Measurements from ENCODE around the gene PDE6G. TPM values are rescaled to one million over a fixed set of nuclear protein-coding genes. Genes with fewer than 3 reads are reported as not detected.

PDE6G gene
- total RNA-seq, 2 donors from 2014 or later: not detected

- intact Hi-C loops (cut with DNase I): no loop called here
- no peak for ATAC-seq
- H3K36me3 ChIP-seq (replicated peaks in 1 of 2; ENCODE audit: insufficient read depth in 1 of 2, low read depth in 2 of 2): peaks cover 0 to 20% of the 10 kb centered on the region in 2 donors
Measured at GRCh38 chr17:81672954-81673353, 16.6 kb upstream of the PDE6G start.

GRCh38 chr17:81672504-81672903, 16.2 kb upstream of the PDE6G start:
- no peaks in the 10 kb centered on the region for H3K9me3 ChIP-seq
- no peak for ATAC-seq
- no peak overlapping the region for H3K4me3 ChIP-seq
- H3K27me3 ChIP-seq: no peaks in the 10 kb centered on the region
- H3K27ac ChIP-seq: no peak overlapping the region
- no peak for DNase-seq
- TF ChIP-seq POLR2A (IDR thresholded peaks at IDR 0.05): no peak
- TF ChIP-seq CTCF (IDR thresholded peaks at IDR 0.05): no peak
- peaks cover 5% of the 10 kb centered on the region for H3K4me1 ChIP-seq
- intact Hi-C loops (cut with DNase I): no loop called here
- 91% methylated on average over 15 to 18 of the region's 18 CpGs for WGBS, 2 donors
- peaks cover 0 to 20% of the 10 kb centered on the region in 2 donors for H3K36me3 ChIP-seq (replicated peaks in 1 of 2; ENCODE audit: insufficient read depth in 1 of 2, low read depth in 2 of 2)

More at GRCh38 chr17:81672954-81673353, 16.6 kb upstream of the PDE6G start:
- H3K27ac ChIP-seq: no peak overlapping the region
- H3K4me1 ChIP-seq: peaks cover under 1% of the 10 kb centered on the region
- H3K9me3 ChIP-seq: no peaks in the 10 kb centered on the region
- no peak overlapping the region for H3K4me3 ChIP-seq
- DNase-seq: no peak
- no peak for TF ChIP-seq CTCF (IDR thresholded peaks at IDR 0.05)
- no peak for TF ChIP-seq POLR2A (IDR thresholded peaks at IDR 0.05)
- H3K27me3 ChIP-seq: no peaks in the 10 kb centered on the region
- WGBS, 2 donors: 88 to 96% methylated on average over 14 to 16 of the region's 16 CpGs

GRCh38 chr17:81667754-81668153, 11.4 kb upstream of the PDE6G start:
- no peak for TF ChIP-seq POLR2A (IDR thresholded peaks at IDR 0.05)
- no peak for TF ChIP-seq CTCF (IDR thresholded peaks at IDR 0.05)
- WGBS, 2 donors: 79 to 83% methylated on average over 18 of the region's 18 CpGs
- Histone ChIP-seq H3K27ac (no peak overlapping the region), H3K36me3 (replicated peaks in 1 of 2; ENCODE audit: insufficient read depth in 1 of 2, low read depth in 2 of 2) (peaks cover 0 to 17% of the 10 kb centered on the region in 2 donors), H3K4me1 (peaks cover 19% of the 10 kb centered on the region), H3K9me3 (no peaks in the 10 kb centered on the region), H3K4me3 (no peak overlapping the region), H3K27me3 (no peaks in the 10 kb centered on the region)
- ATAC-seq (no peak), DNase-seq (no peak)
- intact Hi-C loops (cut with DNase I): no loop called here

GRCh38 chr17:81666342-81667191, 10.2 kb upstream of the PDE6G start, which contains the start of the genes CCDC137 and OXLD1:
Gene CCDC137, plus strand, starts transcription at chr17:81666737. Its CDS starts 30 bp downstream, at chr17:81666767.
Gene OXLD1, minus strand, starts transcription at chr17:81666605. Its CDS starts 28 bp downstream, at chr17:81666577.
- Histone ChIP-seq H3K4me3 (peak within 1 kb of the TSS; percentile 75 to 80), H3K27me3 (no peaks in the 10 kb centered on the region), H3K27ac (peak within 1 kb of the TSS; percentile 63 to 88 (median 79)), H3K9me3 (no peaks in the 10 kb centered on the region), H3K4me1 (peaks cover 19% of the 10 kb centered on the region), H3K36me3 (replicated peaks in 1 of 2; ENCODE audit: insufficient read depth in 1 of 2, low read depth in 2 of 2) (peaks cover 0 to 6% of the 10 kb centered on the region in 2 donors)
- intact Hi-C loops (cut with DNase I): no loop called here
- 0% methylated on average over 2 to 89 of the region's 96 CpGs for WGBS, 2 donors
- peak; percentile 95 to 97 (median 96) for DNase-seq
- peak; percentile 98 for ATAC-seq
- TF ChIP-seq CTCF (IDR thresholded peaks at IDR 0.05) (no peak), POLR2A (IDR thresholded peaks at IDR 0.05) (peak; percentile 76 to 88 (median 88))

Measured in body of pancreas (tissue), 4 donors.